HepG2 (cell line): ENCODE measurements around the gene PRSS21. TPM values are rescaled to one million over a fixed set of nuclear protein-coding genes. Genes with fewer than 3 reads are reported as not detected.

Experiments used
- CBFB ChIP-seq: sonication (generic); formaldehyde crosslinking; IDR thresholded peaks from 2 replicates; pipeline ENCODE4 v1.4.0; 2020; ENCODE audit warnings: missing genetic modification reagents
- DNMT1 ChIP-seq: sonication (generic); formaldehyde crosslinking; IDR thresholded peaks from 2 replicates; pipeline ENCODE4 v1.5.1; 2020; ENCODE audit warnings: mild to moderate bottlenecking, missing genetic modification reagents
- EEA1 ChIP-seq: sonication (generic); formaldehyde crosslinking; IDR thresholded peaks from 2 replicates; pipeline ENCODE4 v1.5.1; 2020; ENCODE audit warnings: mild to moderate bottlenecking, missing genetic modification reagents, borderline replicate concordance
- ETV5 ChIP-seq: IDR thresholded peaks from 2 replicates; pipeline ENCODE4 v1.6.1; 2018; ENCODE audit warnings: missing biosample characterization, missing genetic modification reagents, inconsistent platforms, borderline replicate concordance
- HMGA1 ChIP-seq: sonication (generic); formaldehyde crosslinking; conservative IDR thresholded peaks from 2 replicates; pipeline ENCODE4 v1.4.0; 2020; ENCODE audit warnings: missing genetic modification reagents
- IKZF4 ChIP-seq: sonication (generic); formaldehyde crosslinking; IDR thresholded peaks from 2 replicates; pipeline ENCODE4 v1.5.1; 2020; ENCODE audit warnings: borderline replicate concordance, mild to moderate bottlenecking, low read depth, missing genetic modification reagents; ENCODE audit errors: not compliant biosample characterization
- KLF13 ChIP-seq: sonication (generic); formaldehyde crosslinking; IDR thresholded peaks from 2 replicates; pipeline ENCODE4 v1.4.0; 2020; ENCODE audit warnings: mild to moderate bottlenecking, missing genetic modification reagents
- MYNN ChIP-seq: sonication (generic); formaldehyde crosslinking; IDR thresholded peaks from 2 replicates; pipeline ENCODE4 v1.4.0; 2020; ENCODE audit warnings: mild to moderate bottlenecking, low read depth, missing genetic modification reagents
- REXO4 ChIP-seq: sonication (generic); formaldehyde crosslinking; IDR thresholded peaks from 2 replicates; pipeline ENCODE4 v1.8.0; 2022; ENCODE audit warnings: missing genetic modification reagents, mild to moderate bottlenecking, borderline replicate concordance
- SIN3B ChIP-seq: fragments of 150-350 bp; IDR thresholded peaks from 2 replicates; pipeline ENCODE4 v1.6.1; 2014; ENCODE audit warnings: low read length
- SP140L ChIP-seq: sonication (generic); formaldehyde crosslinking; IDR thresholded peaks from 2 replicates; pipeline ENCODE4 v1.4.0; 2020; ENCODE audit warnings: missing genetic modification reagents, borderline replicate concordance
- XBP1 ChIP-seq: sonication (generic); formaldehyde crosslinking; IDR thresholded peaks from 2 replicates; pipeline ENCODE4 v1.5.0; 2020; ENCODE audit warnings: missing genetic modification reagents
- ZBTB3 ChIP-seq: sonication (generic); formaldehyde crosslinking; IDR thresholded peaks from 2 replicates; pipeline ENCODE4 v1.4.0; 2020; ENCODE audit warnings: low read depth, mild to moderate bottlenecking, moderate library complexity, missing genetic modification reagents, borderline replicate concordance
- ZNF234 ChIP-seq: sonication (generic); formaldehyde crosslinking; conservative IDR thresholded peaks from 2 replicates; pipeline ENCODE4 v1.5.1; 2020; ENCODE audit warnings: mild to moderate bottlenecking, missing genetic modification reagents
- ZNF282 ChIP-seq: fragments of 450-650 bp; IDR thresholded peaks from 2 replicates; pipeline ENCODE4 v1.6.1; 2018; ENCODE audit not compliant: partially characterized antibody
- ZNF354B ChIP-seq: sonication (generic); formaldehyde crosslinking; IDR thresholded peaks from 2 replicates; pipeline ENCODE4 v1.8.0; 2022; ENCODE audit warnings: mild to moderate bottlenecking, missing genetic modification reagents
- ZNF468 ChIP-seq: sonication (generic); formaldehyde crosslinking; IDR thresholded peaks from 2 replicates; pipeline ENCODE4 v1.8.0; 2022; ENCODE audit warnings: mild to moderate bottlenecking, moderate library complexity, missing genetic modification reagents
- ZNF564 ChIP-seq: sonication (generic); formaldehyde crosslinking; IDR thresholded peaks from 2 replicates; pipeline ENCODE4 v1.8.1; 2023; ENCODE audit warnings: mild to moderate bottlenecking, missing genetic modification reagents
- ZNF660 ChIP-seq: sonication (generic); formaldehyde crosslinking; IDR thresholded peaks from 2 replicates; pipeline ENCODE4 v1.5.1; 2020; ENCODE audit warnings: mild to moderate bottlenecking, low read depth, missing genetic modification reagents, borderline replicate concordance
- ZNF7 ChIP-seq: IDR thresholded peaks from 2 replicates; pipeline ENCODE4 v1.6.1; 2016; ENCODE audit warnings: missing biosample characterization, missing genetic modification reagents
- ZNF709 ChIP-seq: sonication (generic); formaldehyde crosslinking; IDR thresholded peaks from 2 replicates; pipeline ENCODE4 v1.5.0; 2020; ENCODE audit warnings: mild to moderate bottlenecking, missing genetic modification reagents
- ZNF713 ChIP-seq: sonication (generic); formaldehyde crosslinking; IDR thresholded peaks from 2 replicates; pipeline ENCODE4 v1.4.0; 2020; ENCODE audit warnings: mild to moderate bottlenecking, missing genetic modification reagents
- ZNF841 ChIP-seq: sonication (generic); formaldehyde crosslinking; IDR thresholded peaks from 2 replicates; pipeline ENCODE4 v1.8.1; 2023; ENCODE audit warnings: missing genetic modification reagents, borderline replicate concordance
- ZNF879 ChIP-seq: sonication (generic); formaldehyde crosslinking; IDR thresholded peaks from 2 replicates; pipeline ENCODE4 v1.8.1; 2023; ENCODE audit warnings: missing genetic modification reagents
- polyA plus RNA-seq, 8 experiments: library from polyadenylated mRNA; depleted of rRNA in 3 of 8; stranded (reverse) in 7 of 8; unstranded in 1 of 8; fragments of >200 nt; fragmentation: Illumina TruSeq in 4 of 8; extraction: Trizol in 4 of 8; gene quantifications; 2 replicates each; pipeline versions ENCODE4 v1.2.1 to v1.2.3, GENCODE V29; 2011 to 2016; ENCODE audit warnings: low read depth in 4 of 8, missing spikeins in 1 of 8, mixed read lengths in 1 of 8; ENCODE audit not compliant: insufficient read depth in 1 of 8
- total RNA-seq, 5 experiments: library from RNA; depleted of rRNA; stranded (reverse); fragments of >200 nt; fragmentation: Illumina TruSeq; extraction: Trizol; gene quantifications; 2 replicates each; pipeline ENCODE4 v1.2.3, GENCODE V29; 2016; ENCODE audit warnings: low read depth in 1 of 5
- TF ChIP-seq, protein P1 (sequence below): sonication (generic); formaldehyde crosslinking; IDR thresholded peaks from 2 replicates; pipeline ENCODE4 v1.5.1; 2020; ENCODE audit warnings: missing genetic modification reagents, mild to moderate bottlenecking, borderline replicate concordance
- TF ChIP-seq, protein P2 (sequence below): sonication (generic); formaldehyde crosslinking; conservative IDR thresholded peaks from 2 replicates; pipeline ENCODE4 v1.8.0; 2022; ENCODE audit warnings: low read depth, missing genetic modification reagents
- TF ChIP-seq, protein P3 (sequence below): sonication (generic); formaldehyde crosslinking; IDR thresholded peaks from 2 replicates; pipeline ENCODE4 v1.5.0; 2020; ENCODE audit warnings: missing genetic modification reagents
- TF ChIP-seq, protein P4 (sequence below): sonication (generic); formaldehyde crosslinking; IDR thresholded peaks from 2 replicates; pipeline ENCODE4 v1.8.1; 2023; ENCODE audit warnings: missing genetic modification reagents, mild to moderate bottlenecking, borderline replicate concordance

PRSS21 gene
- total and polyA plus RNA-seq, 2 of the 13 experiments (the other 11 are each of a cell fraction or from before 2014, with no cell fraction given): not detected

DNA sequence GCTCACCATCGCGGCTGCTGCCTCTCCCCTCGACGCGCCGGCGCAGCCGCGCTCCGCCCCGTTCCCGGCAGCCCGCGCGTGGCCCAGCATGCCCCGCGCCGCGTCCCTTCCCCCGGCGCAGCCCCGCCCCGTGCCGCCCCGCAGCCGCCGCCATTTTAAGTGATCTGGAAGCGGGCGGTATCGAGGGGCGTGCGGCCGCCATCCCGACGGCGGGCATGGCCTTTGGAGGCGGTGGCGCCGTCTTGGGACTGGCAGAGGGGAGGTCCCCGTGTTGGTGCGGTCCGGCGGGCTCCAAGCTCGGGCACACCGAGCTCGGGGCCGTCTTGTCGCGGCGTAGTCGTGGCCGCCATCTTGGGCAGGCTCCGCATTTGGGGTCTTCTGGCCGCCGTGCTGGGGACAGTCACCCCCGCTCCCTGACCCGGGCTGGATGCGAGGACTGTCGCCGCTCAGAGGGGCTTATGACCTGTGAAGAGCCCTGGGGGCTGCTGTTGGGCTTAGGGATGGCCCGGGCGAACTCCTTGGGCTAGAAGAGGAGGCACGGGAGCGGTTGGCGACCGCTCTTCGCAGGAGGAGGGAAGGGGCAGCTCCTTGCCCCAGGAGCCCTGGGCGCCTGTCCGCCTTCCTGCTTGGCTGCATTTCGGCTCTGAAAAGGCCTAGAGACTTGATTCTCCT, 39.7 kb upstream of the PRSS21 start, which contains the start of gene ELOB (continued):
- TF ChIP-seq ZNF660 (CRISPR knock-in tag) (no peak), SP140L (no peak), ZNF879 (CRISPR knock-in tag) (no peak; the same call in none of the 2 replicates), EEA1 (CRISPR knock-in tag) (no peak; the same call in 1 of the 2 replicates), DNMT1 (CRISPR knock-in tag) (0 out of 2 replicates have a peak, but pooled peaks have one; percentile 45), ZNF709 (CRISPR knock-in tag) (peak; percentile 55), ZNF713 (CRISPR knock-in tag) (peak; percentile 64; the same call in 1 of the 2 replicates), SIN3B (no peak), ZNF7 (CRISPR knock-in tag) (no peak), ZNF354B (no peak), ZNF468 (CRISPR knock-in tag) (no peak), ZNF564 (no peak), KLF13 (CRISPR knock-in tag) (no peak), ZNF234 (0 out of 2 replicates have a peak, but pooled peaks have one; percentile 37), CBFB (CRISPR knock-in tag) (peak; percentile 39; the same call in 1 of the 2 replicates), IKZF4 (CRISPR knock-in tag) (peak; percentile 64), MYNN (no peak), ETV5 (CRISPR knock-in tag) (no peak), ZBTB3 (no peak), HMGA1 (CRISPR knock-in tag) (no peak), REXO4 (CRISPR knock-in tag) (no peak), ZNF282 (no peak), ZNF841 (no peak), XBP1 (0 out of 2 replicates have a peak, but pooled peaks have one; percentile 11)
- TF ChIP-seq, protein P1, sequence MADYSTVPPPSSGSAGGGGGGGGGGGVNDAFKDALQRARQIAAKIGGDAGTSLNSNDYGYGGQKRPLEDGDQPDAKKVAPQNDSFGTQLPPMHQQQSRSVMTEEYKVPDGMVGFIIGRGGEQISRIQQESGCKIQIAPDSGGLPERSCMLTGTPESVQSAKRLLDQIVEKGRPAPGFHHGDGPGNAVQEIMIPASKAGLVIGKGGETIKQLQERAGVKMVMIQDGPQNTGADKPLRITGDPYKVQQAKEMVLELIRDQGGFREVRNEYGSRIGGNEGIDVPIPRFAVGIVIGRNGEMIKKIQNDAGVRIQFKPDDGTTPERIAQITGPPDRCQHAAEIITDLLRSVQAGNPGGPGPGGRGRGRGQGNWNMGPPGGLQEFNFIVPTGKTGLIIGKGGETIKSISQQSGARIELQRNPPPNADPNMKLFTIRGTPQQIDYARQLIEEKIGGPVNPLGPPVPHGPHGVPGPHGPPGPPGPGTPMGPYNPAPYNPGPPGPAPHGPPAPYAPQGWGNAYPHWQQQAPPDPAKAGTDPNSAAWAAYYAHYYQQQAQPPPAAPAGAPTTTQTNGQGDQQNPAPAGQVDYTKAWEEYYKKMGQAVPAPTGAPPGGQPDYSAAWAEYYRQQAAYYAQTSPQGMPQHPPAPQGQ: no peak
- TF ChIP-seq, protein P2, sequence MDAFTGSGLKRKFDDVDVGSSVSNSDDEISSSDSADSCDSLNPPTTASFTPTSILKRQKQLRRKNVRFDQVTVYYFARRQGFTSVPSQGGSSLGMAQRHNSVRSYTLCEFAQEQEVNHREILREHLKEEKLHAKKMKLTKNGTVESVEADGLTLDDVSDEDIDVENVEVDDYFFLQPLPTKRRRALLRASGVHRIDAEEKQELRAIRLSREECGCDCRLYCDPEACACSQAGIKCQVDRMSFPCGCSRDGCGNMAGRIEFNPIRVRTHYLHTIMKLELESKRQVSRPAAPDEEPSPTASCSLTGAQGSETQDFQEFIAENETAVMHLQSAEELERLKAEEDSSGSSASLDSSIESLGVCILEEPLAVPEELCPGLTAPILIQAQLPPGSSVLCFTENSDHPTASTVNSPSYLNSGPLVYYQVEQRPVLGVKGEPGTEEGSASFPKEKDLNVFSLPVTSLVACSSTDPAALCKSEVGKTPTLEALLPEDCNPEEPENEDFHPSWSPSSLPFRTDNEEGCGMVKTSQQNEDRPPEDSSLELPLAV (CRISPR knock-in tag): no peak
- TF ChIP-seq, protein P3, sequence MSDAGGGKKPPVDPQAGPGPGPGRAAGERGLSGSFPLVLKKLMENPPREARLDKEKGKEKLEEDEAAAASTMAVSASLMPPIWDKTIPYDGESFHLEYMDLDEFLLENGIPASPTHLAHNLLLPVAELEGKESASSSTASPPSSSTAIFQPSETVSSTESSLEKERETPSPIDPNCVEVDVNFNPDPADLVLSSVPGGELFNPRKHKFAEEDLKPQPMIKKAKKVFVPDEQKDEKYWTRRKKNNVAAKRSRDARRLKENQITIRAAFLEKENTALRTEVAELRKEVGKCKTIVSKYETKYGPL (CRISPR knock-in tag): no peak
- TF ChIP-seq, protein P4, sequence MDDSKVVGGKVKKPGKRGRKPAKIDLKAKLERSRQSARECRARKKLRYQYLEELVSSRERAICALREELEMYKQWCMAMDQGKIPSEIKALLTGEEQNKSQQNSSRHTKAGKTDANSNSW (CRISPR knock-in tag): peak; percentile 72; the same call in 1 of the 2 replicates
